Glutamatergic neuron (in vitro differentiated cells): Measurements from ENCODE around the gene FAM163B. TPM values are rescaled to one million over a fixed set of nuclear protein-coding genes. Genes with fewer than 3 reads are reported as not detected.

ENCODE experiments used
- DNase-seq: peaks from one replicate; pipeline ENCODE4 v3.0.0; 2022
- H3K27ac Mint-ChIP-seq: one replicate; pipeline ENCODE4 v1.8.0; 2020; ENCODE audit warnings: mild to moderate bottlenecking, mixed read lengths, inconsistent platforms; ENCODE audit not compliant: unreplicated experiment
- H3K27me3 Mint-ChIP-seq: one replicate; pipeline ENCODE4 v1.8.0; 2020; ENCODE audit warnings: mild to moderate bottlenecking, moderate library complexity, mixed read lengths, inconsistent platforms; ENCODE audit not compliant: unreplicated experiment
- H3K36me3 Mint-ChIP-seq: one replicate; pipeline ENCODE4 v1.8.0; 2020; ENCODE audit warnings: mild to moderate bottlenecking, mixed read lengths, inconsistent platforms; ENCODE audit not compliant: unreplicated experiment
- H3K4me1 Mint-ChIP-seq: one replicate; pipeline ENCODE4 v1.8.0; 2020; ENCODE audit warnings: mild to moderate bottlenecking, low read depth, mixed read lengths, inconsistent platforms; ENCODE audit not compliant: unreplicated experiment
- H3K4me3 Mint-ChIP-seq: one replicate; pipeline ENCODE4 v1.8.0; 2020; ENCODE audit warnings: mild to moderate bottlenecking, mixed read lengths, inconsistent platforms; ENCODE audit not compliant: unreplicated experiment
- H3K9me3 Mint-ChIP-seq: one replicate; pipeline ENCODE4 v1.8.0; 2020; ENCODE audit warnings: mild to moderate bottlenecking, moderate library complexity, mixed read lengths, inconsistent platforms; ENCODE audit not compliant: unreplicated experiment
- total RNA-seq: library from RNA; stranded (reverse); fragmentation: NEBNext Ultra II Directional; extraction: Animal tissue kit (Norgen Biotek cat#: 25700); gene quantifications from one replicate; pipeline ENCODE4 v1.2.1, GENCODE V29; 2021; ENCODE audit not compliant: unreplicated experiment
- TF ChIP-seq, protein P1 (sequence below): fragments of 200-600 bp; sonication (generic); IDR thresholded peaks from one replicate; pipeline ENCODE4 v1.5.0; 2021; ENCODE audit not compliant: partially characterized antibody, unreplicated experiment

The FAM163B gene
- total RNA-seq, 1 donor from 2014 or later: 0.51 TPM

DNA sequence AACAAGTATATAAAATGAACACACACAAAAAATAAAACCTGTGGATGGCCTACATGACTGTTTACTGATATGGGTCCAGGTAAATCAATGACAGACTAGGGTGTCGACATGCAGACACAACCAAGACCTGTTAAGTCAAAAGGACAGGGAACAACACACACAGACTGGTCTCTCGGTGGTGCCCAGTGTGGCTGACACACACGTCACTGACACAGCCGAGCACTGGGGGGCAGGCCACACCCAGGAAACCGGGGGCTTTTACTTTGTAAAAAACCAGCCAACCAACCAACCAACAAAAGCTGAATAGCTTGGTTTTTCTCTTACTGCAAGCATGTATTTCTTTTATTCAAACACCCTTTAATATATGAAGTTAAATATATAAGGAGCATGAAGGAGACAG lies 5.0 kb downstream of the FAM163B start:
- Mint-ChIP-seq H3K36me3 (no peaks in the 10 kb centered on the region), H3K27ac (no peak overlapping the region), H3K4me1 (peaks cover 15% of the 10 kb centered on the region), H3K9me3 (peaks cover 1% of the 10 kb centered on the region), H3K27me3 (peaks cover 11% of the 10 kb centered on the region), H3K4me3 (no peak overlapping the region)
- TF ChIP-seq, protein P1, sequence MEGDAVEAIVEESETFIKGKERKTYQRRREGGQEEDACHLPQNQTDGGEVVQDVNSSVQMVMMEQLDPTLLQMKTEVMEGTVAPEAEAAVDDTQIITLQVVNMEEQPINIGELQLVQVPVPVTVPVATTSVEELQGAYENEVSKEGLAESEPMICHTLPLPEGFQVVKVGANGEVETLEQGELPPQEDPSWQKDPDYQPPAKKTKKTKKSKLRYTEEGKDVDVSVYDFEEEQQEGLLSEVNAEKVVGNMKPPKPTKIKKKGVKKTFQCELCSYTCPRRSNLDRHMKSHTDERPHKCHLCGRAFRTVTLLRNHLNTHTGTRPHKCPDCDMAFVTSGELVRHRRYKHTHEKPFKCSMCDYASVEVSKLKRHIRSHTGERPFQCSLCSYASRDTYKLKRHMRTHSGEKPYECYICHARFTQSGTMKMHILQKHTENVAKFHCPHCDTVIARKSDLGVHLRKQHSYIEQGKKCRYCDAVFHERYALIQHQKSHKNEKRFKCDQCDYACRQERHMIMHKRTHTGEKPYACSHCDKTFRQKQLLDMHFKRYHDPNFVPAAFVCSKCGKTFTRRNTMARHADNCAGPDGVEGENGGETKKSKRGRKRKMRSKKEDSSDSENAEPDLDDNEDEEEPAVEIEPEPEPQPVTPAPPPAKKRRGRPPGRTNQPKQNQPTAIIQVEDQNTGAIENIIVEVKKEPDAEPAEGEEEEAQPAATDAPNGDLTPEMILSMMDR: no peak
- DNase-seq: no peak

- no peak overlapping the region for H3K4me3 Mint-ChIP-seq
- TF ChIP-seq, protein P1: no peak
- no peak overlapping the region for H3K27ac Mint-ChIP-seq
- DNase-seq: no peak
- H3K9me3 Mint-ChIP-seq: peaks cover 1% of the 10 kb centered on the region
- peaks cover 9% of the 10 kb centered on the region for H3K27me3 Mint-ChIP-seq
- peaks cover 15% of the 10 kb centered on the region for H3K4me1 Mint-ChIP-seq
- H3K36me3 Mint-ChIP-seq: no peaks in the 10 kb centered on the region
Observed at GRCh38 chr9:133603135-133603927, 5.9 kb downstream of the FAM163B start.

- Mint-ChIP-seq H3K9me3 (peaks cover 6% of the 10 kb centered on the region), H3K4me3 (no peak overlapping the region), H3K36me3 (peaks cover 8% of the 10 kb centered on the region), H3K27me3 (peaks cover 8% of the 10 kb centered on the region), H3K27ac (no peak overlapping the region), H3K4me1 (peaks cover 15% of the 10 kb centered on the region)
- TF ChIP-seq, protein P1: no peak
- no peak for DNase-seq
Observed at GRCh38 chr9:133602277-133602676, 6.9 kb downstream of the FAM163B start.

DNA sequence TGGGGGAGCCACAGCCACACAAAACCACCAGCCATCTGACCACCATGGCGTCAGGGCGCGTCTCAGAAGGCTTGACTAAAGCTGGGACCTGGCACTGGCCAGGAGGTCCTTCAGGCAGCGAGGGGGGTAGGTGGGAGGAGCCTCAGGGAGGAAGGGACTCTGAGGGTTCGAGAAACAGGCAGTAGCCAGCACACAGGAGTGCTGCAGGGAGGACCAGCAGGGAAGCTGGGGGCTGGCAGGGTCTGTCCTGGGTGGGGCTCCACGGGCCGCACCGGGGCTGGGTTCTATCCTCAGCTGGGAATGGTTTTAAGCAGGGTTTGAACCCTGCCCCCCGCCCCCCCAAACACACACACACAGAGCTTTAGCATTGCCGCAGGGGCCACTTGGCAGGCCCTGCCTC lies 7.4 kb downstream of the FAM163B start:
- Mint-ChIP-seq H3K4me1 (peaks cover 15% of the 10 kb centered on the region), H3K27ac (no peak overlapping the region), H3K27me3 (peaks cover 10% of the 10 kb centered on the region), H3K9me3 (peaks cover 10% of the 10 kb centered on the region), H3K36me3 (peaks cover 13% of the 10 kb centered on the region), H3K4me3 (no peak overlapping the region)
- TF ChIP-seq, protein P1: no peak
- peak; percentile 7 for DNase-seq

- H3K27me3 Mint-ChIP-seq: peaks cover 12% of the 10 kb centered on the region
- no peak overlapping the region for H3K27ac Mint-ChIP-seq
- H3K4me1 Mint-ChIP-seq: peaks cover 11% of the 10 kb centered on the region
- H3K4me3 Mint-ChIP-seq: no peak overlapping the region
- TF ChIP-seq, protein P1: no peak
- H3K9me3 Mint-ChIP-seq: peaks cover 12% of the 10 kb centered on the region
- peaks cover 20% of the 10 kb centered on the region for H3K36me3 Mint-ChIP-seq
- no peak for DNase-seq
Observed at GRCh38 chr9:133600739-133601138, 8.4 kb downstream of the FAM163B start.
